Cortex of kidney (tissue), 1 donor: Measurements from ENCODE around the gene SV2B.

Experiments used
- DNase-seq: peaks from one replicate; lab custom pipeline; 2025; lab: John Stamatoyannopoulos, UW

The SV2B gene

GRCh38 chr15:91271565-91272153 is 171.6 kb downstream of the SV2B start:
- no peak for DNase-seq

- no peak for DNase-seq
These were observed 175.8 kb downstream of the SV2B start for GRCh38 chr15:91275844-91276243.

GRCh38 chr15:91278951-91279350 is 178.9 kb downstream of the SV2B start:
- no peak for DNase-seq

- no peak for DNase-seq
These were observed 179.4 kb downstream of the SV2B start for GRCh38 chr15:91279486-91279885.

GRCh38 chr15:91281947-91282346 is 181.9 kb downstream of the SV2B start:
- DNase-seq = no peak

GRCh38 chr15:91282486-91282885 is 182.4 kb downstream of the SV2B start:
- DNase-seq = no peak

- DNase-seq = no peak
These were observed 183.1 kb downstream of the SV2B start for GRCh38 chr15:91283155-91283554.

GRCh38 chr15:91284758-91285466 is 184.9 kb downstream of the SV2B start:
- DNase-seq = no peak

- no peak for DNase-seq
These were observed 189.3 kb downstream of the SV2B start for GRCh38 chr15:91289324-91289723.

GRCh38 chr15:91290553-91290952 is 190.5 kb downstream of the SV2B start:
- no peak for DNase-seq

- DNase-seq = no peak
These were observed 191.6 kb downstream of the SV2B start for GRCh38 chr15:91291673-91292072.

- no peak for DNase-seq
These were observed 194.3 kb downstream of the SV2B start for GRCh38 chr15:91294344-91294743.

- no peak for DNase-seq
These were observed 194.7 kb downstream of the SV2B start for GRCh38 chr15:91294795-91295194.

GRCh38 chr15:91298101-91298500 is 198.0 kb downstream of the SV2B start:
- DNase-seq = no peak

- no peak for DNase-seq
These were observed 202.8 kb downstream of the SV2B start for GRCh38 chr15:91302588-91303439.

GRCh38 chr15:91304210-91304609 is 204.2 kb downstream of the SV2B start:
- no peak for DNase-seq

GRCh38 chr15:91304786-91305185 is 204.7 kb downstream of the SV2B start:
- DNase-seq = no peak

- no peak for DNase-seq
These were observed 206.1 kb downstream of the SV2B start for GRCh38 chr15:91306144-91306543.

- no peak for DNase-seq
These were observed 207.5 kb downstream of the SV2B start for GRCh38 chr15:91307601-91308000.

- DNase-seq = no peak
These were observed 208.1 kb downstream of the SV2B start for GRCh38 chr15:91308199-91308598.

GRCh38 chr15:91308855-91309254 is 208.8 kb downstream of the SV2B start:
- DNase-seq = no peak

- no peak for DNase-seq
These were observed 211.9 kb downstream of the SV2B start for GRCh38 chr15:91311986-91312385.

- no peak for DNase-seq
These were observed 216.1 kb downstream of the SV2B start for GRCh38 chr15:91316126-91316525.
